Activated T-helper 1 cell treated with anti-CD3 and anti-CD28 coated beads, Interleukin-2, amount 50 U/mL, for 16 hours (primary cell): ENCODE measurements around the gene FOCAD.

ENCODE experiments used
- DNase-seq, 2 donors: peaks; one replicate each; pipeline ENCODE4 v3.0.0-alpha.2; 2020; ENCODE audit warnings: low read depth in 1 of 2, low spot score in 1 of 2

Gene FOCAD

DNA sequence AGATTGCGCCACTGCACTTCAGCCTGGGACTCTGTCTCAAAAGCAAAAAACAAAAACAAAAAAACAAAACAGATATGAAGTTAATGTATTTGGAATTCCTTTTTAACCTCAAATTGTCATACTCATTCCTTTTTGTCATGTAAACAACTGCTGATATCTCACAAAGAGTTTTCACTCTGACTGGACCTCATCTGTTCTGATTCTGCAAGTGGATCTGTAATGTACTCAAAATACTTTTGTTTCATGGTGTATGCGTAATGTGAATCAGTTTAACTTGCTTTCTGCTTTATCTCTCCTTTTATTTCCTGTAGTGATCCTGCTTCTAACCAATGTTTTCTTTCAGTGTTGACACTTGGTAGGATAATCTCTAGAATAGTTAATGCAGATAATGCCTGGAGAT, 106.7 kb downstream of the FOCAD start:
- DNase-seq = no peak

- DNase-seq = no peak
Measured at GRCh38 chr9:20791682-20792081, 107.6 kb downstream of the FOCAD start.

DNA sequence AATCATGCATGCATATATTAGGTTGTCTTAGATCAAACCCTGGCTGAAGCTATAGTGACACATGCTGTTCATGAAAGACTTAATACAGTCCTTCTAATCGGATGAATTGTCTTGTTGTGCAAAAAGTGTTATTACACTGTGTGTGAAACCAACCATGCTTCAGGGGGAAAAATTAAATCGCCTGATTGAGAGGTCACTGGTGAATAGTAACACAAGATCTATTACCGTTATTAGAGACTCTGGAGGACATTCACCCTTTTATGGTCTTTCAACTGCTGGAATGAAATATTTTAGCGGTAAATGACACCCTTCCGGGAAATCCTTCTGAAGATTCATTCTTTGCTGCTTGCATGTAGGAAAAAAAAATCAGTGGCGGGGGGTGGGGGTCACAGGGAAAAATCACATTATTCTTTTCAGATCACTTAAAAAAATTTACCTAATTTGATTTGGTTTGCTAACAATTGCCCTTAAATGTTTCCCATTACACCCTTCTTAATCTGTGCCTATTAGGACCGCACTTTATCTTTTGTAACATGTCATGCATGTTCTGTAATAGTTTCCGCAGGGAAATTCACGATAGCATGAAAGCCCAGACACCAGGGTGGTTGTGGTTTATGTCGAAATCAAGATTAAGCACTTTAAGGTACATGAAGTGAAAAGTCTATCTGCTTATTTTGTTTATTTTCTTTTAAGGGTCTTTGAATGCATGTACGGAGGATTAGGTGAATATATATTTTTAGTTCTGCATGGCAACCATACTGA, 120.6 kb downstream of the FOCAD start:
- no peak for DNase-seq

GRCh38 chr9:20805766-20806165, 121.7 kb downstream of the FOCAD start:
- no peak for DNase-seq

DNA sequence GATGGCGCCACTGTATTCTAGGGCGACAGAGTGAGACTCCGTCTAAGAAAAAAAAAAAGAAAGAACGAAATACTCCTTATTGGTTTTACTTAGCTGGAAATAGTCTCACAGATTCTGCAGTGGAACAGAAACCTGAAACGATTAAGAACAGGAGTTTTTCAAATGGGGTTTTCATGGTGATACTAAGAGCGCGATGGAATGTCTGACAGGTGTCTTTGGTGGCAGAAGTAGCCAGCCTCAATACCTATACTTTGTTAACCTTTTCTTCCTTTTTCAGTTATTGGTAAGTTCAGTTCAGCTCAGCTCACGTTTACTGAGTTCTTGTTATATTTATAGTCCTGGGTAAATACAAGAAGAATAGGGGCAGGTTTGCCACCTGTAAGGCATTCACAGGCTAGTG, 123.9 kb downstream of the FOCAD start:
- no peak for DNase-seq

GRCh38 chr9:20811872-20812271, 127.8 kb downstream of the FOCAD start:
- no peak for DNase-seq

- DNase-seq = no peak
Measured at GRCh38 chr9:20815923-20816703, 132.1 kb downstream of the FOCAD start.

GRCh38 chr9:20823051-20823450, 139.0 kb downstream of the FOCAD start:
- no peak for DNase-seq

DNA sequence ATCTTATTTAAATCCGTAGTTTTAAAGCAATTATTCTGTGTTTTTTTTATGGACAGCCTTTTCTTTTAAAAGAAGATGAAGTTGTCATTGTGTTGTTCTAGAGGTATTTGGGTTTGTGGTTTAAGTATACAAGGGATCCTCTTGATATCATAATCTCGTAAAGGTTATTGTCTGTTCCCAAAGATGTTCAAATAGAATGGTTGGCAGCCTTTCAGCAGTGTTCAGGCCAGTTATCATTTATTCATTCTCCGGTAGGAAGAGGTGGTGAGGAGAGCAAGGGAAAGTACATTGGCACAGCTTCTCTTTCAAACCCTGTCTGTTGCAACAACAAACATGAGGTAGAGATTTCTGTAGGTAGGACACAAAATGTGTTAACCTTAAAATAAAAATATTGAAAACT, 147.0 kb downstream of the FOCAD start:
- DNase-seq = no peak

- no peak for DNase-seq
Measured at GRCh38 chr9:20832775-20833174, 148.7 kb downstream of the FOCAD start.

DNA sequence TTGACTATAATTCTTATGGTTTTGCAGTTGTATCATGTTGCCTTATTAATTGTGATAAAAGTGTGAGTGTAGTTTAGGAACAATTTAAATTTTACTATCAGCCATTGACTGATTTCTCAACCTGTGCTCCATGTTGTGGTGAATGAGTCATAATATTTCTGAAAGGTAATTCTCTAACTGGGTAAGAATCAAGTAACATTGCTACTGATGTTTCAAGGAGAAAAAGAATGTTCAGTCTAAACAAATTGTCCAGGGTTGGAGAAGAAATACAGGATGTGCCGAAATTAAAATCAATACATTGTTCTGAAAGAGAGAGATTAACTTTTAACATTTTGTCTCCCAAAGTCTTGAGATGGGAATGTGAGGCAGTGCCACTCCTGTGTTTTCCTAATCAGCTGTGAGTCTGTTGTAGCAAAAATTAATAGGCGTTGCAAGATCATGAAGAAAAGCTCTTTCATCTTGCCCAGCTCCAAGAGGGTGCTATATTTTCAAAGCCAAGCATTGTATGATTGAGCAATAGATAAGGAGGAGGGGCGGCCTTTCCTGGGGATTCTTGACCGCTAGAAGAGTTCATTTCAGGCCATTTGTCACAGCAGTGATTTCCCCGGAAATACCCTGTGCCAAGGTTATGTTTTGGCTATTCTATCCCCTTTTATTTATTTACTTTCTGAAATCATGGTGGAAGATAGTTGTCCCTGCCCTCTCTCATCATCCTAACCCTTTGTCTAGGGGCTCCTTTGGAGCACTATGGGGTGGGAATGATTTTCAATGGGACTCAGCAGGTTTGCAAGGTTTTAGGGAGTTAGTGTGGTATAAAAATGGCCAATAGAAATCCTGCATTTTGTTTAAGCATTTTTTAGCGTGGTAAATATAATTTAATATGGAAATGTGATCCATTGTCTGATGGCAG, 151.6 kb downstream of the FOCAD start:
- DNase-seq = no peak

DNA sequence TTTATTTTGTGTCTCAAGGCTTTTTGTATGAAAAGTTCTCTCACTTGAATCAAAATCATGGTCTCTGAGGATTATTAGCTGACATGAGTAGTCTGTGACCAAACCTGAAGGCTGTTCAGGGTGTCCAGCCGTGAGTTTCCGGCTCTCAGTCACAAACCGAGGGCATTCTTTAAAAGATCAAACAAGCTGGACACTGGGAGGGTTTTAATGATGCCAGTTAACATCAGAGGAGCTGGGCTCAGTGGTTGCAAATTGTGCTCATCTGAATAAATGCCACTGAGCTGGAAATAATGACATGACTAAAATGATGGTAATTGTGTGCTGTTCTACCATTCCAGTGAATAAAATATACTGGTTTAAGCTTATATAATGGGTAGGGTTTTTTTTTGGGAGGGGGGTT, 153.1 kb downstream of the FOCAD start:
- no peak for DNase-seq

- DNase-seq = no peak
Measured at GRCh38 chr9:20838218-20838617, 154.2 kb downstream of the FOCAD start.

- DNase-seq = no peak
Measured at GRCh38 chr9:20844916-20845315, 160.9 kb downstream of the FOCAD start.

DNA sequence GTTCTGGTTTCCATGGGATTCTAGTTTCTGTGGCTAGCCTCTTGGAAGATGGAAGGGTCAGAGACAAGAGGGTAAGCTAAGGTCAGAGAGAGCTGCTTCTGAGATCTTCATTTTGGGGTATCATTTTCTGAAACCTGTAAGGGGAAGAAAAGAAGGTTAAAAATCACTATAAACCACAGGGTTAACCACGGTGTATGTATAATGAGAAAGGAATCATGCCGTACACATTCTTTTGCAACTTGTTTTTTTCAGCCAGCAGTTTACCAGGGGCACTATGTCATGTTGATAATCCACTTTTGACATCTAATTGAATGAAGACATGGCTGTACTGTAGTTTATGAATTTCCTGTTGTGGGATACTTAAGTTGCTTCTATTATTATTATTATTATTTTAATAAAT, 164.4 kb downstream of the FOCAD start:
- no peak for DNase-seq

DNA sequence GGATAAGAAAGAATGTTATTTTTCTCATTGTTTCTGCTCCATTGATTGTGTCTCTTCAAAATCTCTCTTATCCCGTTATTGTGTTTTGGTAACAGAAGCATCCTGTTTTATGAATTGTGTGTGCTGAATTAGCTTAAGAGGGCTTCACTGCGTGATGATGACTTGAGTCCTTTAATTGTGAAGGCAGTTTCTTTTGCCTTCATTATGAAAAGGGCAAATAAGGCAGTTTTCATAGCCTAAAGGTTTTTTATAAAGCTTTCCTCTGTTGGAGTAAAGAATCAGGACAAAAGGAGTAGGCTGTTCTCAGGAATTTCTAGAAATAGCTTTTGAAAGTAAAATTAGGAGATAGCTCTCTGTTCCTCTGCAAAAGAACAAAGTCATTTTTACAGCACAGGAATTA, 169.8 kb downstream of the FOCAD start:
- no peak for DNase-seq

DNA sequence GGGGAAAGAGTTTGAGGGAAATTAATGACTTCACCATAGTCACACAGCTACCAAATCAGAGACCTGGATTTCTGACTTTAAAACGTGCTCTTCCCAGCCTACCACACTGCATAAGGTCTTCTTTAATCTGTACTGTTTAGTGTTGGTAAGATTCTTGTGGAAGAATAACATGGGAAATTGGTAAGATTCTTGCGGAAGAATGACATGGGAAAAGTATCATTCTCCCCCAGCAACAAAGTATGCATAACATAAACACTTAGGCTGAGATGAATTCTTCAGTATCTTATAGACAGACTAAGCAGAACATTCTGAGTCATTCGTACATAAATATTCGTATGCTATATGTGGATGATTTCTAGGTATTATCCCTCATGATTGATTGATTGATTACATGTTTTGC, 170.4 kb downstream of the FOCAD start:
- no peak for DNase-seq

- no peak for DNase-seq
Measured at GRCh38 chr9:20863945-20864344, 179.9 kb downstream of the FOCAD start.

DNA sequence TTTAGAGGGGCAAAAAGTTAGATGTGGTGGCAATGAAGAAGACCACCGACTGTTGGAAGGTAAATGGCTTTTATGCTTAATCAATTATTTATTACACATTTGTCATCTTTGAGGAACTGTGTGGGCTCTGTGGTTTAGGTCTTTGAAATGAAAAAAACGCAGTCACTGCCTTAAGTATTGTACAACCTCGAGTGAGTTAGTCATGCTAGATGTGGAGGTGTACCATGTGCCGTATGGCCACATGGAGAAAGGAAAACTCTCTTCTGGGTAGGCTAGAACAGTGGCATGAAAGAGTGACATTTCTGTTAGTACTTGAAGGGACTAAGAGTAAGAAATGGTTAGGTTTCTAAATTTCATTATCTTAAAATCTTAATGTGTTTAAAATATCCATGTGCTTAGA, 181.3 kb downstream of the FOCAD start:
- DNase-seq = no peak

DNA sequence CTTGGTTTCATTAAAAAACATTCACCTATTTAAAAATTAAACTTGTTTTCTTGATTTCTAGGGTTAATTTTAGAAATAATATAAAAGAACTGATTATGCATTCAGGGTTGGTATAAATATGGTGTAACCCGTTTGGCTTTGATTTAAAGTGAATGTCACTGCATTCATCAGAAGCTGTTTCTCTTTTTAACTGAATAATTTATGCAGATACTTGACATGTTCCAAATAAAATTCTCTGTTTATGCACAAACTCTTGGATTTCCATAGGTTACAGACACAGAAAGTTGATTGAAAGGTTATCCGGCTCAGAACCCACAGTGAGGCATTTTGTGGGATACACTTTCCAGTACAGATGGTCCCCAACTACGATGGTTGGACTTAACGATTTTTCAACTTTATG, 186.1 kb downstream of the FOCAD start:
- no peak for DNase-seq

GRCh38 chr9:20872340-20872977, 188.4 kb downstream of the FOCAD start:
- DNase-seq = no peak
